ENCODE measurements around the gene GTSF1L.

GRCh38 chr20:43715044-43715443 is 11.8 kb downstream of the GTSF1L start:
- TF ChIP-seq, protein P1, sequence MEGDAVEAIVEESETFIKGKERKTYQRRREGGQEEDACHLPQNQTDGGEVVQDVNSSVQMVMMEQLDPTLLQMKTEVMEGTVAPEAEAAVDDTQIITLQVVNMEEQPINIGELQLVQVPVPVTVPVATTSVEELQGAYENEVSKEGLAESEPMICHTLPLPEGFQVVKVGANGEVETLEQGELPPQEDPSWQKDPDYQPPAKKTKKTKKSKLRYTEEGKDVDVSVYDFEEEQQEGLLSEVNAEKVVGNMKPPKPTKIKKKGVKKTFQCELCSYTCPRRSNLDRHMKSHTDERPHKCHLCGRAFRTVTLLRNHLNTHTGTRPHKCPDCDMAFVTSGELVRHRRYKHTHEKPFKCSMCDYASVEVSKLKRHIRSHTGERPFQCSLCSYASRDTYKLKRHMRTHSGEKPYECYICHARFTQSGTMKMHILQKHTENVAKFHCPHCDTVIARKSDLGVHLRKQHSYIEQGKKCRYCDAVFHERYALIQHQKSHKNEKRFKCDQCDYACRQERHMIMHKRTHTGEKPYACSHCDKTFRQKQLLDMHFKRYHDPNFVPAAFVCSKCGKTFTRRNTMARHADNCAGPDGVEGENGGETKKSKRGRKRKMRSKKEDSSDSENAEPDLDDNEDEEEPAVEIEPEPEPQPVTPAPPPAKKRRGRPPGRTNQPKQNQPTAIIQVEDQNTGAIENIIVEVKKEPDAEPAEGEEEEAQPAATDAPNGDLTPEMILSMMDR (IDR thresholded peaks at IDR 0.05) = no peak
- no peak for TF ChIP-seq POLR2A (IDR thresholded peaks at IDR 0.05)

Data from heart left ventricle (tissue), 13 donors.